ENCODE measurements around the gene GRB7.

GRCh38 chr17:39696731-39697130 is 41.0 kb upstream of the GRB7 start:
- TF ChIP-seq JUND (IDR thresholded peaks at IDR 0.05; ENCODE audit: borderline replicate concordance, low read depth, low read length) (no peak), JUND (tag; IDR thresholded peaks at IDR 0.05; ENCODE audit: borderline replicate concordance, low read depth, low read length) (no peak), SP2 (IDR thresholded peaks at IDR 0.05; ENCODE audit: extremely low read depth, low read depth, low read length, poor library complexity, severe bottlenecking) (no peak), POLR2A (conservative IDR thresholded peaks at IDR 0.05) (no peak), NR3C1 (CRISPR knock-in tag; IDR thresholded peaks at IDR 0.05) (no peak), SIN3A (IDR thresholded peaks at IDR 0.05; ENCODE audit: borderline replicate concordance in 2 of 2, control insufficient read depth in 1 of 2, low read depth in 2 of 2, low read length in 2 of 2) (no peak), FOXK2 (conservative IDR thresholded peaks at IDR 0.05 in 1 of 2, IDR thresholded peaks at IDR 0.05 in 1 of 2; ENCODE audit: low read depth in 2 of 2) (no peak), ATF4 (CRISPR knock-in tag; IDR thresholded peaks at IDR 0.05) (no peak), REST (IDR thresholded peaks at IDR 0.05; ENCODE audit: borderline replicate concordance) (no peak), REST (CRISPR knock-in tag; IDR thresholded peaks at IDR 0.05; ENCODE audit: low read depth) (no peak), CTCF (IDR thresholded peaks at IDR 0.05 in 2 of 3, conservative IDR thresholded peaks at IDR 0.05 in 1 of 3; ENCODE audit: insufficient read depth in 2 of 3, low read depth in 1 of 3, low read length in 3 of 3) (no peak), ZBTB2 (IDR thresholded peaks at IDR 0.05) (no peak), CAMTA2 (CRISPR knock-in tag; conservative IDR thresholded peaks at IDR 0.05) (no peak)

Data from K562 (cell line).